ENCODE data around the gene CLDN7.

CLDN7 gene

DNA sequence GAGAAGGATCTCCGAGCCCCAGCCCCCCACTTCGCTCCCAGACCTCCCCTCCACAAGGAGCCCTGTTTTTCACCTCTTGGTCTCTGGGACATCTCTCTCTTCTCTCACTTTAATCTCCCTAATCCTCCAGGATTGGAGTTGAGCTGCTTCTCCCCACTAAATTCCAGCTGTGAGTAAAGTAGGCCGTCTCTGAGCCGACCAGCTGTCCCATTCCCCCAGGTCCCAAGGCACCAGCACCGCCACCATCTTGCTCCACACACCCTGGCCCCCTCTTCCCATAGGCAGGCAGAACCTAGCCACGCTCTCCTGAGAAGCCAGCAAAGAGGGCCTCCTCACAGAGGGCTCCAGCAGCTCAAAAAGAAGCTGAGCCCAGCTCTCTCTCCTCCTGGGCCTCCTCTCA lies 43.5 kb downstream of the CLDN7 start:
- H3K4me3 ChIP-seq (ENCODE audit: low read depth, low read length): no peak overlapping the region
- DNase-seq (ENCODE audit: low read depth): no peak
- TF ChIP-seq, protein P1, sequence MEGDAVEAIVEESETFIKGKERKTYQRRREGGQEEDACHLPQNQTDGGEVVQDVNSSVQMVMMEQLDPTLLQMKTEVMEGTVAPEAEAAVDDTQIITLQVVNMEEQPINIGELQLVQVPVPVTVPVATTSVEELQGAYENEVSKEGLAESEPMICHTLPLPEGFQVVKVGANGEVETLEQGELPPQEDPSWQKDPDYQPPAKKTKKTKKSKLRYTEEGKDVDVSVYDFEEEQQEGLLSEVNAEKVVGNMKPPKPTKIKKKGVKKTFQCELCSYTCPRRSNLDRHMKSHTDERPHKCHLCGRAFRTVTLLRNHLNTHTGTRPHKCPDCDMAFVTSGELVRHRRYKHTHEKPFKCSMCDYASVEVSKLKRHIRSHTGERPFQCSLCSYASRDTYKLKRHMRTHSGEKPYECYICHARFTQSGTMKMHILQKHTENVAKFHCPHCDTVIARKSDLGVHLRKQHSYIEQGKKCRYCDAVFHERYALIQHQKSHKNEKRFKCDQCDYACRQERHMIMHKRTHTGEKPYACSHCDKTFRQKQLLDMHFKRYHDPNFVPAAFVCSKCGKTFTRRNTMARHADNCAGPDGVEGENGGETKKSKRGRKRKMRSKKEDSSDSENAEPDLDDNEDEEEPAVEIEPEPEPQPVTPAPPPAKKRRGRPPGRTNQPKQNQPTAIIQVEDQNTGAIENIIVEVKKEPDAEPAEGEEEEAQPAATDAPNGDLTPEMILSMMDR (IDR thresholded peaks at IDR 0.05; ENCODE audit: insufficient read depth, low read depth, low read length, missing control alignments): no peak

DNA sequence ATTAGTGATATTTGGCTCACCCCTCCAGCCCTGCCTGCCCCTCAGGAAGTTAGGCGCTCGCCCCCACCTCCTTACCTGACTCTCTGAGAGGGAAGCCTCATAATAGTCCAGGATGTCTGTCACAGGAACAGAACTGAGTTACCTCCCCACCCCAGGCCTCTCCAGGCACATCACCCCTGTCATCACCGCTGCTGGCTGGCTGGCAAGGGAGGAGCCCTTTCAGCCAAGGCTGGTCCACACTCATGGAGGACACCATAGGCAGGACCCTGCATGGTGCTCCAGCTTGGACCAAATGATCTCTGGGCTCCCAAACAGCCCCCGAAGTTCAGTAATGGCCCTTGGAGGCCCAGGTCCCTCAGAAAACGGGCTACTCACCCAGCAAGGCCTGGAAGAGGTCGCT lies 44.1 kb downstream of the CLDN7 start:
- TF ChIP-seq, protein P1 (IDR thresholded peaks at IDR 0.05; ENCODE audit: insufficient read depth, low read depth, low read length, missing control alignments): no peak
- DNase-seq (ENCODE audit: low read depth): no peak
- no peak overlapping the region for H3K4me3 ChIP-seq (ENCODE audit: low read depth, low read length)

DNA sequence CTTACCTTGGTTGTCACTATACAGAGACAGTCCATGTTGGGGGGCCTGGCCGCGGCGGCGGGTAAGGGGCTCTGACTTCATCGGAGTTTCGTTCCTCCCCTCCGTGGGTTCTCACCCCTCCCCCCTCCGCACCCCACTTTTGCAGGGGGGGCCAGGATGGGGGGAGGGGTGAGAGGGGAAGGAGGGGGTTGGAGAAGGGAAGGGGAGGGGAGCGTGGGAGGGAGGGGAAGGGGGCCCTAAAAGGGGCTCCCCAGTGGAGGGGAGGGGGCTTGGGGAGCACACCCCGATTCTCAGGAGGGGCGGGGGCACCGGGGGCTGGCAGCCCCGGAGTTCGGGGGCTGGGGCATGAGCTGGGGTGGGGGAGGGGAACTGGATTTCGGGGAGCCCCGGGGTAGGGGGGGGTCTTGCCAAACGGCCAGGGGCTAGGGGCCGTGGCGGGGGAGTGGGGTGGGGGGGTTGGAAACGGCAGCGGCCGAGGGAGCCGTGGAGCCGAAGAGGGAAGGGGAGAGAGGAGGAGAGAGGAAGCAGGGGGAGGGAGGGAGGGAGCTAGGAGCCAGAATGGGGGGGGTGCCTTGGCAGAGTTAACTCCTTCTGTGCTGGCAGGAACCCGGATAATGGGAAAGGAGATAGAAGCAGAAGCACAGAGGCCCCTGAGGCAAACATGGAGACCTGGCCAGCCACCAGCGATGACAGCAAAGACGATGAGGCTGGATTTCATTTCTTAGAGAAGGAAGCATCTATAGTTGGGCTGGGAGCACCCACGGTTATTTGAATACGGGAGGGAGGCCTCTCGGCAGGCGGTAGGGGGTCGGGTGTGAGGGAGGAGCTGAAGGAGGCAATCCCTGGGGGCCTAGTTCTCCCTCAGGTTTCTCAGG lies 44.9 kb downstream of the CLDN7 start:
- no peak overlapping the region for H3K4me3 ChIP-seq (ENCODE audit: low read depth, low read length)
- TF ChIP-seq, protein P1 (IDR thresholded peaks at IDR 0.05; ENCODE audit: insufficient read depth, low read depth, low read length, missing control alignments): no peak
- no peak for DNase-seq (ENCODE audit: low read depth)

DNA sequence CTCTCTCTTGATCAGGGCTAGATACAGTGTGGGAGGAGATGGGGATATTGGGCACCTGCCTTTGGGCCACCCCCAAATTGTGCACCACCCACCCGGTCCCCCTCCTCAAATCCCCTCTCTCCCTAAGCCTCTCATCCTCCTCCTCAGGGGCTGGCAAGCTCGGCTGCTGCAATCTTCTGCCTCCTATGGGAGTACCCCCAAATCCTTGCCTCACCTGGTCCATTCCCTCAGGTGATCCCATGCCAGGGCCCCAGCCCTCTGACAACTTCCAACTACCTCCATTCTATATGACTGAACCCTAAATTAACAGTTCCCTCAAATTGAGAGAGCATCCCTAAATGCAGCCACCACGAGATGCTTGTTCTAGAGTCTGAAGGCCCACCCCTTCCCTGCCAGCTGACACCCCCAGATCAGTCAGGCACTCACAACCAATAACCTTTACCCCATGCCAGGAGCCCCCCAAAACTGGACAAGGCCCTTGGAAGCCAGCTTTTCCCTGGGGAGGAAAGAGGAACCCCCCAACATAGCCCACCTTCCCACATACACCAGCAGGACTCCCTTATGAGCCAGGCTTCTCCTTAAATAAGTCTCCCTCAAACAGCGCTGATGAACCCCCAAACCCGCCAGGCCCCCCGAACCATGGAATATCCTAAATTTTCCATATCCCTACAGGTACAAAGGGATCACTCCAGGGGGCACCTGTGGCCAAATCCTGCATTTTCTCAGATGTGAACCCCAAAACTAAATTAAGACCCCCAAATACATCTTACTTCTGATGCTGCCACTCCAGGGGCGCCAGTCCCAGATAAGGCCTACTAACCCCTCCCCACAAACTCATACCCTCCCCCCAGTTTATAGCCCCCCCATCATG lies 45.8 kb downstream of the CLDN7 start:
- no peak overlapping the region for H3K4me3 ChIP-seq (ENCODE audit: low read depth, low read length)
- no peak for DNase-seq (ENCODE audit: low read depth)
- TF ChIP-seq, protein P1 (IDR thresholded peaks at IDR 0.05; ENCODE audit: insufficient read depth, low read depth, low read length, missing control alignments): no peak

DNA sequence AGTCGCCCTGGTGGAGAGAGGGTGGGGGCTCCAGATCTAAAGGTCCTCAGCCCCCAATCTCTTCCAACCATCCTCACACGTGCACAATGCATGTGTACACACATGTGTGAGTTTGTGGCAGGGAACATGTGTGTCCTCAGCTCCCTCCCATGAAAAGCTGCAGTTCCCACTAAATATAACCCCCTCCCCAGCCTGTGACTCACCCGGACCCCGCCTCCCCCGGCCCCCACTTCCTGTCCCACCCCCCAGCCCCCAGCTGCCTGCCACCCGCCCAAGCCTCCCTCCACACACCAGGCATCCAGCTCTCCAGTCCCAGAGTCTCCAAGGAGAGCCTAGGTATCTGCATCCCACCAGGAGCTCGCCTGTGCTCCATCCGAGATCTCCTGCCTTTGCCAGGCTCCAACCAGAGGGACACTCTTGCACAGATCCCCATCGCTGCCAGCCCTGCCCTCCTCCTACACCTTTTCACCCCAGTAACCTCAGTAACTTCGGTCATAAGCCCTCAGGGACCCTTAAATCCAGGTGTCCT lies 46.6 kb downstream of the CLDN7 start:
- no peak for DNase-seq (ENCODE audit: low read depth)

DNA sequence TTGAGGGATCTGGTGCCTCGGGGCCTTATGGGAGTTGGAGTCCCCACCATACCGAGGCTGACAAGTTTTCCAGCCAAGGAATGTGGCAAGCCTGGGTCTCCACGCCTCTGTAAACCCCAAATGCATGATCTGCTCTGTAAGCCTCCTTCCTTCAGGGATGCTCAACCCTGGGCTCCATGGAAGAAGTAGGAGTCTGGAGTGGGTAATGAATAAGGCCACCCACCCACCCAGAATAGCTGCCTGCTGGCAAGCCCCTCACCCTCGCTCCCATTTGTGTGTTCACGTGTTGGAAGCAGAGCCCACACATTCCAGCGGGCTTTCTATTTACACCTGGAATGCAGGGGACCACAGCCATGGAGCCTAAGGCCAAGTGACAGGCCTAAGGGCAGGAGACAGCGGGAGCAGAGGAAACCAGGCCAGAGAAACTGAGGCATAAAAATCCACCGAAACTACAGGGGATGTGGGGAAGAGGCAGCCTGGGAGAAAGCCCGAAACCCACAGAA lies 47.1 kb downstream of the CLDN7 start:
- H3K4me3 ChIP-seq (ENCODE audit: low read depth, low read length): no peak overlapping the region
- no peak for DNase-seq (ENCODE audit: low read depth)
- TF ChIP-seq, protein P1 (IDR thresholded peaks at IDR 0.05; ENCODE audit: insufficient read depth, low read depth, low read length, missing control alignments): no peak

More for the DNA sequence above, 46.6 kb downstream of the CLDN7 start:
- TF ChIP-seq, protein P1 (IDR thresholded peaks at IDR 0.05; ENCODE audit: insufficient read depth, low read depth, low read length, missing control alignments): no peak
- H3K4me3 ChIP-seq (ENCODE audit: low read depth, low read length): no peak overlapping the region
